PC-9 (cell line): ENCODE results near the gene DPH7.

Experiments used
- CTCF ChIP-seq: fragments of 200-600 bp; sonication (generic); conservative IDR thresholded peaks from 2 replicates; pipeline ENCODE4 v1.6.1; 2017; ENCODE audit warnings: mixed run types, antibody characterized with exemption, mild to moderate bottlenecking, moderate library complexity
- EZH2 ChIP-seq: fragments of 200-600 bp; sonication (generic); IDR thresholded peaks from 2 replicates; pipeline ENCODE4 v1.8.0; 2017; ENCODE audit warnings: antibody characterized with exemption, low read depth

- TF ChIP-seq EZH2, result no peak
- no peak for TF ChIP-seq CTCF
Observed at GRCh38 chr9:137589441-137590122, 10.9 kb upstream of the DPH7 start.
